Lower leg skin (tissue), 3 donors: ENCODE results near the gene PXDN.

Source experiments
- POLR2A ChIP-seq, 2 donors: fragments of 450-650 bp; IDR thresholded peaks; one replicate each; pipeline ENCODE4 v1.6.1; 2016 to 2017; ENCODE audit warnings: antibody characterized with exemption in 2 of 2, mild to moderate bottlenecking in 1 of 2, moderate library complexity in 1 of 2
- TF ChIP-seq, protein P1 (sequence below), 3 donors: fragments of 450-650 bp; IDR thresholded peaks; one replicate each; pipeline ENCODE4 v1.5.1; 2016; ENCODE audit warnings: antibody characterized with exemption in 3 of 3, mild to moderate bottlenecking in 3 of 3, moderate library complexity in 2 of 3

DNA sequence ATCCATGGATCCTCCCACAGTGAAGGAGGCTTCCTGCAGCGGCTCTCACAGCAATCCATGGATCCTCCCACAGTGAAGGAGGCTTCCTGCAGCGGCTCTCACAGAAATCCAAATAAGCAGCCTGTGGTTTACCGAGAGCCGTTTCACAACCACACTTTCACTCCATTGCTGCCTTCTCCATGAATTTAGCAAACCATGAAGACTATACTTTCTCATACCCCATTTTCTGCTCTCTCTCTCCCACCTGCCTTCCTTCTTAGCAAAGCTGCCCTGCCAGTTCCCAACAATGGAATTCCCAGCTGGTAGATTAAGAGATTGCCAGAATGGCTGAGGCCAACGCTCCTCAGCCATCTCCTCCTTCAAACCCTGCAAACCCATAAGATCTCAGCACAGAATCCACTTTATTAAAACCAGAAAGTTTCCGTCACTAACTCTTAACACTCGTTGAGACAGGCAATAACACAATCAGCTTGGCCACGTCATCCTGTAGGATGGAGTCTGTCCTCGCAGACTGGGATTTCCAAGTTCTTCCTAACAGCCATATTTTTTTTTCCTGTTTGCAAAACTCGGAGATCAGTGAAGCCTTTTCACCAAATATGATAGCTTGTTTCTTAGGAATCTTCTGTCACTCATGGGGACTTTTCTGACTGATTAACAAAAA, 162.2 kb downstream of the PXDN start:
- TF ChIP-seq, protein P1, sequence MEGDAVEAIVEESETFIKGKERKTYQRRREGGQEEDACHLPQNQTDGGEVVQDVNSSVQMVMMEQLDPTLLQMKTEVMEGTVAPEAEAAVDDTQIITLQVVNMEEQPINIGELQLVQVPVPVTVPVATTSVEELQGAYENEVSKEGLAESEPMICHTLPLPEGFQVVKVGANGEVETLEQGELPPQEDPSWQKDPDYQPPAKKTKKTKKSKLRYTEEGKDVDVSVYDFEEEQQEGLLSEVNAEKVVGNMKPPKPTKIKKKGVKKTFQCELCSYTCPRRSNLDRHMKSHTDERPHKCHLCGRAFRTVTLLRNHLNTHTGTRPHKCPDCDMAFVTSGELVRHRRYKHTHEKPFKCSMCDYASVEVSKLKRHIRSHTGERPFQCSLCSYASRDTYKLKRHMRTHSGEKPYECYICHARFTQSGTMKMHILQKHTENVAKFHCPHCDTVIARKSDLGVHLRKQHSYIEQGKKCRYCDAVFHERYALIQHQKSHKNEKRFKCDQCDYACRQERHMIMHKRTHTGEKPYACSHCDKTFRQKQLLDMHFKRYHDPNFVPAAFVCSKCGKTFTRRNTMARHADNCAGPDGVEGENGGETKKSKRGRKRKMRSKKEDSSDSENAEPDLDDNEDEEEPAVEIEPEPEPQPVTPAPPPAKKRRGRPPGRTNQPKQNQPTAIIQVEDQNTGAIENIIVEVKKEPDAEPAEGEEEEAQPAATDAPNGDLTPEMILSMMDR (IDR thresholded peaks at IDR 0.05), result no peak
- TF ChIP-seq POLR2A (IDR thresholded peaks at IDR 0.05), result no peak
